Ectodermal cell (in vitro differentiated cells): ENCODE measurements around the gene ENTPD8.

Experiments
- H3K27ac ChIP-seq: 2 replicates; pipeline ENCODE4 v1.7.0; 2013; ENCODE audit warnings: mild to moderate bottlenecking, low read depth, low read length; ENCODE audit not compliant: insufficient read depth, poor library complexity, severe bottlenecking
- H3K27me3 ChIP-seq: 2 replicates; pipeline ENCODE4 v1.7.0; 2013; ENCODE audit warnings: mild to moderate bottlenecking, low read length; ENCODE audit not compliant: insufficient read depth, control insufficient read depth, poor library complexity, severe bottlenecking
- H3K36me3 ChIP-seq: one replicate; pipeline ENCODE4 v1.7.0; 2013; ENCODE audit warnings: low read length; ENCODE audit not compliant: control insufficient read depth, insufficient read depth
- H3K4me1 ChIP-seq: one replicate; pipeline ENCODE4 v1.7.0; 2013; ENCODE audit warnings: low read length; ENCODE audit not compliant: control insufficient read depth, insufficient read depth
- H3K4me3 ChIP-seq: 2 replicates; pipeline ENCODE4 v1.7.0; 2013; ENCODE audit warnings: low read depth, low read length, control low read depth; ENCODE audit not compliant: insufficient read depth
- H3K9me3 ChIP-seq: 2 replicates; pipeline ENCODE4 v1.7.0; 2013; ENCODE audit warnings: mild to moderate bottlenecking, low read length, moderate library complexity; ENCODE audit not compliant: control insufficient read depth
- WGBS, 2 experiments: methylation state at CpG; one replicate each; pipeline ENCODE4 v1.1.7; 2013; ENCODE audit warnings: missing lambda C conversion rate in 2 of 2; 5-methylcytosine and 5-hydroxymethylcytosine counted together

The ENTPD8 gene

GRCh38 chr9:137408651-137409405 is 32.3 kb downstream of the ENTPD8 start:
- 93 to 95% methylated on average over 23 to 24 of the region's 24 CpGs for WGBS, 2 experiments
- Histone ChIP-seq H3K27ac (no peak overlapping the region), H3K27me3 (peaks cover 8% of the 10 kb centered on the region), H3K9me3 (no peaks in the 10 kb centered on the region), H3K36me3 (no peaks in the 10 kb centered on the region), H3K4me1 (peaks cover 10% of the 10 kb centered on the region), H3K4me3 (no peak overlapping the region)

GRCh38 chr9:137407590-137408300 is 33.4 kb downstream of the ENTPD8 start:
- no peak overlapping the region for H3K4me3 ChIP-seq

GRCh38 chr9:137406876-137407589 is 34.1 kb downstream of the ENTPD8 start:
- H3K27me3 ChIP-seq: peaks cover 8% of the 10 kb centered on the region
- no peaks in the 10 kb centered on the region for H3K36me3 ChIP-seq
- H3K4me3 ChIP-seq: peak overlapping the region; percentile 26
- 4% methylated on average over 63 of the region's 63 CpGs for WGBS, 2 experiments
- H3K9me3 ChIP-seq: no peaks in the 10 kb centered on the region
- H3K4me1 ChIP-seq: peaks cover 5% of the 10 kb centered on the region
- no peak overlapping the region for H3K27ac ChIP-seq

More at GRCh38 chr9:137407590-137408300, 33.4 kb downstream of the ENTPD8 start:
- no peaks in the 10 kb centered on the region for H3K9me3 ChIP-seq
- no peak overlapping the region for H3K27ac ChIP-seq
- no peaks in the 10 kb centered on the region for H3K36me3 ChIP-seq
- peaks cover 8% of the 10 kb centered on the region for H3K27me3 ChIP-seq
- peaks cover 9% of the 10 kb centered on the region for H3K4me1 ChIP-seq
- 81 to 83% methylated on average over 31 of the region's 31 CpGs for WGBS, 2 experiments

- peaks cover 8% of the 10 kb centered on the region for H3K27me3 ChIP-seq
- 83% methylated on average over 20 of the region's 20 CpGs for WGBS, 2 experiments
- H3K4me3 ChIP-seq: peak overlapping the region; percentile 26
- H3K9me3 ChIP-seq: no peaks in the 10 kb centered on the region
- peaks cover 5% of the 10 kb centered on the region for H3K4me1 ChIP-seq
- no peak overlapping the region for H3K27ac ChIP-seq
- H3K36me3 ChIP-seq: no peaks in the 10 kb centered on the region
Measured at GRCh38 chr9:137406085-137406760, 34.9 kb downstream of the ENTPD8 start.

- no peaks in the 10 kb centered on the region for H3K36me3 ChIP-seq
- H3K27ac ChIP-seq: no peak overlapping the region
- H3K4me3 ChIP-seq: no peak overlapping the region
- 93 to 94% methylated on average over 11 of the region's 11 CpGs for WGBS, 2 experiments
- H3K4me1 ChIP-seq: peaks cover 5% of the 10 kb centered on the region
- H3K9me3 ChIP-seq: no peaks in the 10 kb centered on the region
- H3K27me3 ChIP-seq: peaks cover 8% of the 10 kb centered on the region
Measured at GRCh38 chr9:137405677-137406081, 35.5 kb downstream of the ENTPD8 start.

GRCh38 chr9:137404961-137405567 is 36.1 kb downstream of the ENTPD8 start:
- Histone ChIP-seq H3K4me3 (no peak overlapping the region), H3K27ac (no peak overlapping the region), H3K36me3 (no peaks in the 10 kb centered on the region), H3K4me1 (peaks cover 5% of the 10 kb centered on the region), H3K27me3 (peaks cover 8% of the 10 kb centered on the region), H3K9me3 (no peaks in the 10 kb centered on the region)
- 92 to 93% methylated on average over 24 of the region's 24 CpGs for WGBS, 2 experiments

- no peak overlapping the region for H3K27ac ChIP-seq
- WGBS, 2 experiments: 95 to 96% methylated on average over 15 of the region's 15 CpGs
- H3K4me3 ChIP-seq: no peak overlapping the region
- no peaks in the 10 kb centered on the region for H3K9me3 ChIP-seq
- peaks cover 8% of the 10 kb centered on the region for H3K27me3 ChIP-seq
- peaks cover 5% of the 10 kb centered on the region for H3K4me1 ChIP-seq
- no peaks in the 10 kb centered on the region for H3K36me3 ChIP-seq
Measured at GRCh38 chr9:137403269-137403668, 37.9 kb downstream of the ENTPD8 start.

GRCh38 chr9:137402746-137403145 is 38.4 kb downstream of the ENTPD8 start:
- H3K27ac ChIP-seq: no peak overlapping the region
- H3K4me3 ChIP-seq: no peak overlapping the region
- H3K4me1 ChIP-seq: peaks cover 5% of the 10 kb centered on the region
- H3K9me3 ChIP-seq: no peaks in the 10 kb centered on the region
- H3K36me3 ChIP-seq: no peaks in the 10 kb centered on the region
- 94 to 95% methylated on average over 11 of the region's 11 CpGs for WGBS, 2 experiments
- H3K27me3 ChIP-seq: peaks cover 8% of the 10 kb centered on the region

- Histone ChIP-seq H3K9me3 (no peaks in the 10 kb centered on the region), H3K27ac (no peak overlapping the region), H3K4me1 (no peaks in the 10 kb centered on the region), H3K4me3 (no peak overlapping the region), H3K36me3 (no peaks in the 10 kb centered on the region), H3K27me3 (no peaks in the 10 kb centered on the region)
- WGBS, 2 experiments: 95 to 96% methylated on average over 60 of the region's 60 CpGs
Measured at GRCh38 chr9:137398561-137399468, 42.3 kb downstream of the ENTPD8 start.
